ENCODE measurements around the gene IKZF5.

Gene IKZF5

GRCh38 chr10:123034332-123034731 is 25.7 kb upstream of the IKZF5 start:
- Histone ChIP-seq H4K20me1 (ENCODE audit: control insufficient read depth, insufficient read depth, low read depth, low read length) (no peaks in the 10 kb centered on the region), H3K27me3 (ENCODE audit: control insufficient read depth, low read length) (no peaks in the 10 kb centered on the region), H3F3A (ENCODE audit: control insufficient read depth, insufficient read depth) (no peaks in the 10 kb centered on the region), H3K27ac (ENCODE audit: low read depth, low read length) (no peak overlapping the region), H3K4me1 (ENCODE audit: control insufficient read depth, low read length) (no peaks in the 10 kb centered on the region), H3K4me2 (ENCODE audit: low read length) (no peak overlapping the region), H3K79me2 (ENCODE audit: control insufficient read depth, low read length) (no peaks in the 10 kb centered on the region), H3K9me2 (replicated peaks; ENCODE audit: control insufficient read depth, low read length) (no peaks in the 10 kb centered on the region), H3K9me3 (ENCODE audit: control insufficient read depth, insufficient read depth, low read length) (no peaks in the 10 kb centered on the region), H3K4me3 (ENCODE audit: low read length) (no peak overlapping the region), H3K36me3 (ENCODE audit: control insufficient read depth, low read length) (no peaks in the 10 kb centered on the region)
- TF ChIP-seq EZH2phosphoT487 (IDR thresholded peaks at IDR 0.05; ENCODE audit: borderline replicate concordance, low read length) (no peak), CTCF (IDR thresholded peaks at IDR 0.05; ENCODE audit: low read depth, low read length, poor library complexity, severe bottlenecking) (no peak)

GRCh38 chr10:123031124-123031523 is 22.5 kb upstream of the IKZF5 start:
- no peak overlapping the region for H3K4me2 ChIP-seq (ENCODE audit: low read length)
- no peak overlapping the region for H3K27ac ChIP-seq (ENCODE audit: low read depth, low read length)
- H3K4me1 ChIP-seq (ENCODE audit: control insufficient read depth, low read length) = peaks cover 4% of the 10 kb centered on the region; the same call in 1 of the 2 replicates
- H4K20me1 ChIP-seq (ENCODE audit: control insufficient read depth, insufficient read depth, low read depth, low read length) = no peaks in the 10 kb centered on the region
- no peaks in the 10 kb centered on the region for H3K9me3 ChIP-seq (ENCODE audit: control insufficient read depth, insufficient read depth, low read length)
- no peaks in the 10 kb centered on the region for H3K27me3 ChIP-seq (ENCODE audit: control insufficient read depth, low read length)
- TF ChIP-seq CTCF (IDR thresholded peaks at IDR 0.05; ENCODE audit: low read depth, low read length, poor library complexity, severe bottlenecking) = no peak
- no peak for TF ChIP-seq EZH2phosphoT487 (IDR thresholded peaks at IDR 0.05; ENCODE audit: borderline replicate concordance, low read length)
- H3K9me2 ChIP-seq (replicated peaks; ENCODE audit: control insufficient read depth, low read length) = no peaks in the 10 kb centered on the region
- no peaks in the 10 kb centered on the region for H3F3A ChIP-seq (ENCODE audit: control insufficient read depth, insufficient read depth)
- no peak overlapping the region for H3K4me3 ChIP-seq (ENCODE audit: low read length)
- H3K36me3 ChIP-seq (ENCODE audit: control insufficient read depth, low read length) = no peaks in the 10 kb centered on the region
- H3K79me2 ChIP-seq (ENCODE audit: control insufficient read depth, low read length) = no peaks in the 10 kb centered on the region

- no peaks in the 10 kb centered on the region for H3K36me3 ChIP-seq (ENCODE audit: control insufficient read depth, low read length)
- TF ChIP-seq EZH2phosphoT487 (IDR thresholded peaks at IDR 0.05; ENCODE audit: borderline replicate concordance, low read length) = no peak
- TF ChIP-seq CTCF (IDR thresholded peaks at IDR 0.05; ENCODE audit: low read depth, low read length, poor library complexity, severe bottlenecking) = no peak
- H3K27me3 ChIP-seq (ENCODE audit: control insufficient read depth, low read length) = no peaks in the 10 kb centered on the region
- no peak overlapping the region for H3K4me2 ChIP-seq (ENCODE audit: low read length)
- H3K27ac ChIP-seq (ENCODE audit: low read depth, low read length) = no peak overlapping the region
- H3K9me2 ChIP-seq (replicated peaks; ENCODE audit: control insufficient read depth, low read length) = no peaks in the 10 kb centered on the region
- no peaks in the 10 kb centered on the region for H3K9me3 ChIP-seq (ENCODE audit: control insufficient read depth, insufficient read depth, low read length)
- no peak overlapping the region for H3K4me3 ChIP-seq (ENCODE audit: low read length)
- peaks cover 10% of the 10 kb centered on the region; the same call in 1 of the 2 replicates for H3K4me1 ChIP-seq (ENCODE audit: control insufficient read depth, low read length)
- H3F3A ChIP-seq (ENCODE audit: control insufficient read depth, insufficient read depth) = no peaks in the 10 kb centered on the region
- no peaks in the 10 kb centered on the region for H4K20me1 ChIP-seq (ENCODE audit: control insufficient read depth, insufficient read depth, low read depth, low read length)
- no peaks in the 10 kb centered on the region for H3K79me2 ChIP-seq (ENCODE audit: control insufficient read depth, low read length)
Observed at GRCh38 chr10:123027861-123028260, 19.3 kb upstream of the IKZF5 start.

GRCh38 chr10:123026302-123026701 is 17.7 kb upstream of the IKZF5 start:
- H3K4me2 ChIP-seq (ENCODE audit: low read length) = no peak overlapping the region
- no peak overlapping the region for H3K4me3 ChIP-seq (ENCODE audit: low read length)
- H3K4me1 ChIP-seq (ENCODE audit: control insufficient read depth, low read length) = peaks cover 14% of the 10 kb centered on the region
- H3K79me2 ChIP-seq (ENCODE audit: control insufficient read depth, low read length) = no peaks in the 10 kb centered on the region
- no peak overlapping the region for H3K27ac ChIP-seq (ENCODE audit: low read depth, low read length)
- no peaks in the 10 kb centered on the region for H3K9me2 ChIP-seq (replicated peaks; ENCODE audit: control insufficient read depth, low read length)
- H3K36me3 ChIP-seq (ENCODE audit: control insufficient read depth, low read length) = no peaks in the 10 kb centered on the region
- TF ChIP-seq CTCF (IDR thresholded peaks at IDR 0.05; ENCODE audit: low read depth, low read length, poor library complexity, severe bottlenecking) = no peak
- TF ChIP-seq EZH2phosphoT487 (IDR thresholded peaks at IDR 0.05; ENCODE audit: borderline replicate concordance, low read length) = no peak
- H3K9me3 ChIP-seq (ENCODE audit: control insufficient read depth, insufficient read depth, low read length) = no peaks in the 10 kb centered on the region
- no peaks in the 10 kb centered on the region for H4K20me1 ChIP-seq (ENCODE audit: control insufficient read depth, insufficient read depth, low read depth, low read length)
- H3K27me3 ChIP-seq (ENCODE audit: control insufficient read depth, low read length) = no peaks in the 10 kb centered on the region
- no peaks in the 10 kb centered on the region for H3F3A ChIP-seq (ENCODE audit: control insufficient read depth, insufficient read depth)

Measured in DOHH2 (cell line).